Cardiac atrium fibroblast (primary cell): ENCODE measurements around the gene TMSB4Y. TPM values are rescaled to one million over a fixed set of nuclear protein-coding genes. Genes with fewer than 3 reads are reported as not detected.

ENCODE experiments used
- total RNA-seq: library from RNA; depleted of rRNA; stranded (reverse); fragments of >200 nt; gene quantifications from 2 replicates; pipeline ENCODE4 v1.2.3, GENCODE V29; 2015

The TMSB4Y gene
- total RNA-seq: 0.18 and 0.49 TPM in 2 replicates

GRCh38 chrY:13703568-13703968, at the start of gene TMSB4Y:
TSS of gene TMSB4Y (plus strand) at chrY:13703899.

Other genes starting within 250 kb of the TMSB4Y start
- gene UTY, start 223.9 kb upstream of the TMSB4Y start, total RNA-seq: 5.2 and 10.4 TPM in 2 replicates